Bronchial epithelial cell (primary cell): ENCODE measurements around the gene SMIM28. TPM values are rescaled to one million over a fixed set of nuclear protein-coding genes. Genes with fewer than 3 reads are reported as not detected.

Source experiments
- DNase-seq: peaks from one replicate; pipeline ENCODE4 v3.0.0-alpha.2; 2010; ENCODE audit warnings: low read depth
- FAIRE-seq: peaks from 2 replicates; lab custom pipeline; 2011; peaks lifted over from hg19 to GRCh38; lab: Jason Lieb, UNC
- H3K27me3 ChIP-seq: 2 replicates; pipeline ENCODE4 v1.5.1; 2011; ENCODE audit warnings: low read length; ENCODE audit not compliant: control insufficient read depth, insufficient read depth
- H3K36me3 ChIP-seq: 2 replicates; pipeline ENCODE4 v1.5.1; 2011; ENCODE audit warnings: low read length; ENCODE audit not compliant: control insufficient read depth, insufficient read depth
- H3K4me3 ChIP-seq: 2 replicates; pipeline ENCODE4 v1.5.1; 2011; ENCODE audit warnings: mild to moderate bottlenecking, low read depth, low read length, control low read depth
- total RNA-seq: library from RNA; depleted of rRNA; stranded (reverse); fragments of >200 nt; gene quantifications from 2 replicates; pipeline ENCODE4 v1.2.1, GENCODE V29; 2014
- TF ChIP-seq, protein P1 (sequence below): IDR thresholded peaks from 2 replicates; pipeline ENCODE4 v1.5.1; 2011; ENCODE audit warnings: mild to moderate bottlenecking, moderate library complexity, low read length, control low read depth, inconsistent platforms; ENCODE audit not compliant: insufficient read depth, severe bottlenecking

The SMIM28 gene
- total RNA-seq, 1 donor from 2014 or later = not detected

DNA sequence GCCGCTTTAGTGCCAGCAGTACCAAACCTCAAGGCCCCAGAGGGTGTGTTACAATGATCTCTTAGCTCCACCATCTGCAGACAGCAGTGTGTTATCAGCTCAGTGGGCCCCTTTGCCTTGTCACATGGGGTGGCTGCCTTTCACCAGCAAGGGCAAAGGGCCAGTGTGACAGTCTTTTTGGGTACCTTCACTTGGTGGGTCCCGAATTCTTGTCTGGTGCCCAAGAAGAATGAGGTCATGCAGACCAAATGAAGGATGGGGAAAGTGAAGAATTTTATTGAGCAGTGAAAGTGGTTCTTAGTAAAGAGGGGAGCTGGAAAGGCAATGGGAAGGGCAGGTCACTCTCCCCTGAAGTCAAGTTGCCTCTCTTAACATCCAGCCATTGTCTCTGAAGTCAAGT is 2.9 kb upstream of the SMIM28 start:
- H3K36me3 ChIP-seq = no peaks in the 10 kb centered on the region
- H3K27me3 ChIP-seq = no peaks in the 10 kb centered on the region
- DNase-seq (no peak), FAIRE-seq (no peak)
- TF ChIP-seq, protein P1, sequence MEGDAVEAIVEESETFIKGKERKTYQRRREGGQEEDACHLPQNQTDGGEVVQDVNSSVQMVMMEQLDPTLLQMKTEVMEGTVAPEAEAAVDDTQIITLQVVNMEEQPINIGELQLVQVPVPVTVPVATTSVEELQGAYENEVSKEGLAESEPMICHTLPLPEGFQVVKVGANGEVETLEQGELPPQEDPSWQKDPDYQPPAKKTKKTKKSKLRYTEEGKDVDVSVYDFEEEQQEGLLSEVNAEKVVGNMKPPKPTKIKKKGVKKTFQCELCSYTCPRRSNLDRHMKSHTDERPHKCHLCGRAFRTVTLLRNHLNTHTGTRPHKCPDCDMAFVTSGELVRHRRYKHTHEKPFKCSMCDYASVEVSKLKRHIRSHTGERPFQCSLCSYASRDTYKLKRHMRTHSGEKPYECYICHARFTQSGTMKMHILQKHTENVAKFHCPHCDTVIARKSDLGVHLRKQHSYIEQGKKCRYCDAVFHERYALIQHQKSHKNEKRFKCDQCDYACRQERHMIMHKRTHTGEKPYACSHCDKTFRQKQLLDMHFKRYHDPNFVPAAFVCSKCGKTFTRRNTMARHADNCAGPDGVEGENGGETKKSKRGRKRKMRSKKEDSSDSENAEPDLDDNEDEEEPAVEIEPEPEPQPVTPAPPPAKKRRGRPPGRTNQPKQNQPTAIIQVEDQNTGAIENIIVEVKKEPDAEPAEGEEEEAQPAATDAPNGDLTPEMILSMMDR = no peak
- no peak overlapping the region for H3K4me3 ChIP-seq

DNA sequence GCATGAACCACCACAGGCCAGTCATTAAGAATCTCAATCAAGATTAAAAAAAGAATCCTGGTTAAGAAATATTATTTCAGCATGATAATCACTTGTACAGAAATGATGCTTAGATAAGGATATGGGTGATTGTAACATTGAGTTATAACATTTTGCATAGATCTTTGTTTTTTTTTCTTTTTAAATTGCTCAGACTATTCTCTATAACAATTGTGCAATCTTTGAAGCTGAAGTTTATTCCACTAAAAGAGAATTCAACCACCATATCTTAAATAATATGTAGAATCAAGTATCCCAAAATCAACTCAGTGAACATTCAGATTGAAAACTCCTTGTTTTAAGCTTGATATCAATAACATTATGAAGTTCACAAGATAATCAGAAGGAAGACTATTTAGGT is 663 bp upstream of the SMIM28 start:
- FAIRE-seq (no peak), DNase-seq (no peak)
- no peaks in the 10 kb centered on the region for H3K27me3 ChIP-seq
- H3K4me3 ChIP-seq = no peak overlapping the region
- no peaks in the 10 kb centered on the region for H3K36me3 ChIP-seq
- TF ChIP-seq, protein P1 = no peak

DNA sequence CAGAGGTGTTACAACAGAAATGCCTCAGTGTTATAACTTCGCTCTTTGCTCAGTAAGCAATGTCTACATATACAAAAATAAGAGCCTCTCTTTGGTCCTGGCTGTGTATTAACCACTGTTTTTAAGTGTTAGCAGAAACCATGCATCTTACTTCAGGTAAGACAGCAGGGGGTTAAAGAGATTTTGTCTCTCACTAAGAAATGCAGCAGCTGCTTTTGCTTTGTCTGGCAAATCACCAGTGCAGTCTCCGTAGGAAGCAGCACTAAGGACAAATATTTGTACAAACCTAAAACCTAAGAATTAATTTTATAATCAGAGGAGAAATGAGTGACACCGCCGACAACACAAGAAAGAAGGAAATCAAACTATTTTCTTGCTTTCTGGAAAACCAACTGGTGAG is 758 bp downstream of the SMIM28 start:
- TF ChIP-seq, protein P1 = no peak
- Histone ChIP-seq H3K4me3 (no peak overlapping the region), H3K27me3 (no peaks in the 10 kb centered on the region), H3K36me3 (no peaks in the 10 kb centered on the region)
- FAIRE-seq = no peak
- DNase-seq = no peak

DNA sequence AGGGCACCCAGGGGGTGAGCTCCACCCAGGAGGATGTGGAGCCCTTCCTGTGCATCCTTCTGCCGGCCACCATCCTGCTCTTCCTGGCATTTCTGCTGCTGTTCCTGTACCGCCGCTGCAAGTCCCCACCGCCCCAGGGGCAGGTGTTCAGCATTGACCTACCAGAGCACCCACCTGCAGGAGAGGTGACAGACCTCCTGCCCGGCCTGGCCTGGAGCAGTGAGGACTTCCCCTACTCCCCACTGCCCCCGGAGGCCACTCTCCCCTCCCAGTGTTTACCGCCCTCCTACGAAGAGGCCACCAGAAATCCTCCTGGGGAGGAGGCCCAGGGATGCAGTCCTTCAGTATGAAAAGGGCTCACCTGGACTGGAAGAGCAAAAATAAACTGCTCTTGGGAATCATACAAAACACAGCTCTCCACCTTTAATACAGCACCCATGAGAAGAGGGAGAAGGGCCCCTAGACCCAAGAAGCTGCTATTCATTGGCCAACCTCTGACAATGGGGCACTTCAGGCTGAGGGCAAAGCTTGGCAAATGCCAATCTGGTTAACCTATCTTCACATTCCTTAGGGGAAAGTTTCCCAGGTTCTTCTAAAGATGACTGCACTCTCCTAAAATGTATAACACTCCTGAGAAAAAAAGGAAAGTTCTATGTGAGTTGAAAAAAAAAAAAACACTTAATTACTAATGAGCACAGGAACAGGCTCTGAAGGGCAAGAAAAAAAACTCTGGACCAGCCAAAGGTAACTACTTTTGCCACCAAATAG is 5.0 kb downstream of the SMIM28 start:
- Histone ChIP-seq H3K36me3 (no peaks in the 10 kb centered on the region), H3K4me3 (no peak overlapping the region), H3K27me3 (no peaks in the 10 kb centered on the region)
- no peak for FAIRE-seq
- no peak for DNase-seq
- TF ChIP-seq, protein P1 = no peak

DNA sequence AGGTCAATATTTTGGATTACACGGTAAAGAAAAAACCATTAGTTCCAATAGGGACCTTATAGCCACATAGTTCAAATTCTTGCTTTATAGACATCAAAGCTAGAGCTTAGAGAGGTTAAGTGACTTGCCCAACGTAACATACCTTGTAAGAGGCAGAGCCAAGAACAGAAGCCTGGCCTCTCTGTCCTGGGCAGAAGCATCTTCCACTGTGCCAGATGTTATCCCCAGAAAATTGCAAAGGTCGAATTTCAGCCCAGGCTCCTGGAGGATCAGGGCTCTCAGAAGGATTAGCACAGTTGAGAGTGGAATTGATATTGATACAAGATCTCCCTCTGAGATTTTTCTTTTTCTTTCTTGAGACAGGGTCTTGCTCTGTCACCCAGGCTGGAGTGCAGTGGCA is 6.1 kb downstream of the SMIM28 start:
- Histone ChIP-seq H3K36me3 (no peaks in the 10 kb centered on the region), H3K27me3 (no peaks in the 10 kb centered on the region), H3K4me3 (no peak overlapping the region)
- FAIRE-seq (no peak), DNase-seq (no peak)
- TF ChIP-seq, protein P1 = no peak

DNA sequence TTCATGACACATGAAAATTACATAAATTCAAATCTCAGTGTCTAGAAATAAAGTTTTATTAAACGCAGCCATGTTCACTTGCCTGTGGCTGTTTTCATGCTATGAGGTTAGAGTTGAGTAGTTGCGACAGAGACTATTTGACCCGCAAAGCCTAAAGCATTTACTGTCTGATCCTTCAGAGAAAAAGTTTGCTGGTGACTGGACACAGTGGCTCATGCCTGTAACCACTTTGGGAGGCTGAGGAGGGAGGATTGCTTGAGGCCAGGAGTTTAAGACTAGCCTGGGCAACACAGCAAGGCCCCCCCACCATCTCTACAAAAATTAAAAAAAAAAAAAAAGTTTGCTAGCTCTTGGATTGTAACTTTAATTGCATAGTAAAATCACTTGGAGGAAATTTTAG is 9.2 kb downstream of the SMIM28 start:
- TF ChIP-seq, protein P1 = no peak
- Histone ChIP-seq H3K4me3 (no peak overlapping the region), H3K36me3 (no peaks in the 10 kb centered on the region), H3K27me3 (no peaks in the 10 kb centered on the region)
- no peak for FAIRE-seq
- no peak for DNase-seq
